MM.1S (cell line): ENCODE measurements around the gene RHBDD1.

Experiments used
- DNase-seq: peaks from one replicate; pipeline ENCODE4 v3.0.0-alpha.2; 2015
- H2AFZ ChIP-seq: fragments of 300-600 bp; sonication (generic); 2 replicates; pipeline ENCODE4 v1.6.0; 2016; ENCODE audit warnings: antibody characterized with exemption, low read length
- H3F3A ChIP-seq: fragments of 300-600 bp; sonication (generic); 2 replicates; pipeline ENCODE4 v1.6.1; 2016; ENCODE audit warnings: mild to moderate bottlenecking, antibody characterized with exemption, low read length, moderate library complexity, mixed read lengths; ENCODE audit not compliant: insufficient read depth
- H3K27ac ChIP-seq: fragments of 300-600 bp; sonication (generic); 2 replicates; pipeline ENCODE4 v1.5.1; 2016; ENCODE audit warnings: mild to moderate bottlenecking, low read length
- H3K27me3 ChIP-seq: fragments of 300-600 bp; sonication (generic); replicated peaks from 2 replicates; pipeline ENCODE4 v1.6.0; 2016; ENCODE audit warnings: low read length; ENCODE audit not compliant: insufficient read depth
- H3K36me3 ChIP-seq: fragments of 300-600 bp; sonication (generic); replicated peaks from 2 replicates; pipeline ENCODE4 v1.6.1; 2016; ENCODE audit warnings: mild to moderate bottlenecking, low read length, mixed read lengths; ENCODE audit not compliant: insufficient read depth
- H3K4me1 ChIP-seq: fragments of 300-600 bp; sonication (generic); 2 replicates; pipeline ENCODE4 v1.6.1; 2016; ENCODE audit warnings: low read length, mixed read lengths
- H3K4me2 ChIP-seq: fragments of 300-600 bp; sonication (generic); 2 replicates; pipeline ENCODE4 v1.6.0; 2016; ENCODE audit warnings: low read depth, low read length
- H3K4me3 ChIP-seq: fragments of 300-600 bp; sonication (generic); 2 replicates; pipeline ENCODE4 v1.5.1; 2016; ENCODE audit warnings: low read length, mixed read lengths
- H3K79me2 ChIP-seq: fragments of 300-600 bp; sonication (generic); 2 replicates; pipeline ENCODE4 v1.6.1; 2016; ENCODE audit warnings: mixed run types, low read length, mixed read lengths
- H3K9ac ChIP-seq: fragments of 300-600 bp; sonication (generic); 2 replicates; pipeline ENCODE4 v1.6.1; 2016; ENCODE audit warnings: low read length, mixed read lengths
- H3K9me2 ChIP-seq: fragments of 300-600 bp; sonication (generic); replicated peaks from 2 replicates; pipeline ENCODE4 v1.6.1; 2016; ENCODE audit warnings: mild to moderate bottlenecking, low read length, mixed read lengths; ENCODE audit not compliant: insufficient read depth
- H3K9me3 ChIP-seq: fragments of 300-600 bp; sonication (generic); replicated peaks from 2 replicates; pipeline ENCODE4 v1.6.1; 2016; ENCODE audit warnings: mild to moderate bottlenecking, low read length, mixed read lengths; ENCODE audit not compliant: insufficient read depth
- H4K20me1 ChIP-seq: fragments of 300-600 bp; sonication (generic); 2 replicates; pipeline ENCODE4 v1.6.1; 2016; ENCODE audit warnings: mild to moderate bottlenecking, low read length, moderate library complexity, mixed read lengths; ENCODE audit not compliant: insufficient read depth
- EZH2 ChIP-seq: fragments of 300-600 bp; sonication (generic); optimal IDR thresholded peaks from 2 replicates; pipeline ENCODE3; 2017; ENCODE audit warnings: low read depth, mild to moderate bottlenecking, antibody characterized with exemption, low read length, mixed read lengths
- EZH2phosphoT487 ChIP-seq: fragments of 300-600 bp; sonication (generic); IDR thresholded peaks from 2 replicates; pipeline ENCODE4 v1.6.1; 2018; ENCODE audit warnings: antibody characterized with exemption, low read length
- TF ChIP-seq, protein P1 (sequence below): fragments of 300-600 bp; sonication (generic); IDR thresholded peaks from 2 replicates; pipeline ENCODE4 v1.5.1; 2016; ENCODE audit warnings: antibody characterized with exemption, low read length, mixed read lengths

RHBDD1 gene

GRCh38 chr2:226847090-226847489 is 11.2 kb downstream of the RHBDD1 start:
- Histone ChIP-seq H3K27me3 (no peaks in the 10 kb centered on the region), H3K36me3 (no peaks in the 10 kb centered on the region), H3K9me2 (no peaks in the 10 kb centered on the region), H3K9ac (no peak overlapping the region), H3K4me2 (no peak overlapping the region), H3K79me2 (peaks cover 45% of the 10 kb centered on the region), H3K9me3 (no peaks in the 10 kb centered on the region), H2AFZ (no peak overlapping the region), H4K20me1 (no peaks in the 10 kb centered on the region), H3K27ac (no peak overlapping the region), H3K4me3 (no peak overlapping the region), H3K4me1 (peaks cover 30% of the 10 kb centered on the region), H3F3A (peaks cover 10% of the 10 kb centered on the region; the same call in 1 of the 2 replicates)
- TF ChIP-seq, protein P1, sequence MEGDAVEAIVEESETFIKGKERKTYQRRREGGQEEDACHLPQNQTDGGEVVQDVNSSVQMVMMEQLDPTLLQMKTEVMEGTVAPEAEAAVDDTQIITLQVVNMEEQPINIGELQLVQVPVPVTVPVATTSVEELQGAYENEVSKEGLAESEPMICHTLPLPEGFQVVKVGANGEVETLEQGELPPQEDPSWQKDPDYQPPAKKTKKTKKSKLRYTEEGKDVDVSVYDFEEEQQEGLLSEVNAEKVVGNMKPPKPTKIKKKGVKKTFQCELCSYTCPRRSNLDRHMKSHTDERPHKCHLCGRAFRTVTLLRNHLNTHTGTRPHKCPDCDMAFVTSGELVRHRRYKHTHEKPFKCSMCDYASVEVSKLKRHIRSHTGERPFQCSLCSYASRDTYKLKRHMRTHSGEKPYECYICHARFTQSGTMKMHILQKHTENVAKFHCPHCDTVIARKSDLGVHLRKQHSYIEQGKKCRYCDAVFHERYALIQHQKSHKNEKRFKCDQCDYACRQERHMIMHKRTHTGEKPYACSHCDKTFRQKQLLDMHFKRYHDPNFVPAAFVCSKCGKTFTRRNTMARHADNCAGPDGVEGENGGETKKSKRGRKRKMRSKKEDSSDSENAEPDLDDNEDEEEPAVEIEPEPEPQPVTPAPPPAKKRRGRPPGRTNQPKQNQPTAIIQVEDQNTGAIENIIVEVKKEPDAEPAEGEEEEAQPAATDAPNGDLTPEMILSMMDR, result no peak
- TF ChIP-seq EZH2, result no peak
- no peak for TF ChIP-seq EZH2phosphoT487
- DNase-seq, result no peak

- no peak overlapping the region for H2AFZ ChIP-seq
- TF ChIP-seq, protein P1, result no peak
- TF ChIP-seq EZH2phosphoT487 (no peak), EZH2 (no peak)
- H3K9ac ChIP-seq, result no peak overlapping the region
- H3K36me3 ChIP-seq, result no peaks in the 10 kb centered on the region
- peaks cover 10% of the 10 kb centered on the region; the same call in 1 of the 2 replicates for H3F3A ChIP-seq
- H3K4me2 ChIP-seq, result no peak overlapping the region
- no peaks in the 10 kb centered on the region for H3K9me2 ChIP-seq
- H3K79me2 ChIP-seq, result peaks cover 41% of the 10 kb centered on the region
- H3K27ac ChIP-seq, result no peak overlapping the region
- DNase-seq, result no peak
- no peaks in the 10 kb centered on the region for H3K27me3 ChIP-seq
- no peak overlapping the region for H3K4me3 ChIP-seq
- H4K20me1 ChIP-seq, result no peaks in the 10 kb centered on the region
- H3K9me3 ChIP-seq, result no peaks in the 10 kb centered on the region
- H3K4me1 ChIP-seq, result peaks cover 27% of the 10 kb centered on the region
Measured at GRCh38 chr2:226847511-226847910, 11.7 kb downstream of the RHBDD1 start.

GRCh38 chr2:226849349-226849748 is 13.5 kb downstream of the RHBDD1 start:
- H3F3A ChIP-seq, result peaks cover 10% of the 10 kb centered on the region; the same call in 1 of the 2 replicates
- no peak overlapping the region for H3K9ac ChIP-seq
- no peak overlapping the region for H3K27ac ChIP-seq
- H3K36me3 ChIP-seq, result no peaks in the 10 kb centered on the region
- H3K79me2 ChIP-seq, result peaks cover 38% of the 10 kb centered on the region
- no peaks in the 10 kb centered on the region for H3K9me2 ChIP-seq
- H4K20me1 ChIP-seq, result no peaks in the 10 kb centered on the region
- no peaks in the 10 kb centered on the region for H3K27me3 ChIP-seq
- no peaks in the 10 kb centered on the region for H3K9me3 ChIP-seq
- H2AFZ ChIP-seq, result no peak overlapping the region
- TF ChIP-seq EZH2, result no peak
- TF ChIP-seq EZH2phosphoT487, result no peak
- TF ChIP-seq, protein P1, result no peak
- H3K4me2 ChIP-seq, result no peak overlapping the region
- no peak overlapping the region for H3K4me3 ChIP-seq
- H3K4me1 ChIP-seq, result peaks cover 19% of the 10 kb centered on the region
- DNase-seq, result no peak
